ENCODE results near the gene SRP68.

The SRP68 gene

DNA sequence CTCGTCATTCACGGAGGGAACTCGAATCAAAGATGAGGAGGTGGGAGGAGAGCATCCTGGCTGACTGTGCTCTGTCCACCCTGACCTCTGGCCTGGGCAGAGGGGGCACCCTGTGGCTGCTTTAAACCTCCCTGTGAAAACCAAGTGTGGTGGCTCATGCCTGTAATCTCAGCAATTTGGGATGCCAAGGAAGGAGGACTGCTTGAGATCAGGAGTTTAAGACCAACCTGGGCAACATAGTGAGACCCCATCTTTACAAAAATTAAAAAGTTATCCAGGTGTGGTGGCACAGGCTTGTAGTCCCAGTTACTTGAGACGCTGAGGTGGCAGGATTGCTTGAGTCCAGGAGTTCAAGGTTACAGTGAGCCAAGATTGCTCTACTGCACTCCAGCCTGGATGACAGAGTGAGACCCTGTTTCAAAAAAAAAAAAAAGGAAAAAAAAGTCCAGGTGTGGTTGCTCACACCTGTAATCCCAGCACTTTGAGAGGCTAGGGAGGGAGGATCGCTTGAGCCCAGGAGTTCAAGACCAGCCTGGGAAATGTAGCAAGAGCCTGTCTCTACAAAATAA lies 77.4 kb downstream of the SRP68 start:
- DNase-seq = no peak

GRCh38 chr17:75991396-75991795 lies 80.9 kb downstream of the SRP68 start:
- DNase-seq = no peak
